GM23338 (cell line): ENCODE data around the gene SMYD3.

Experiments used
- CTCF ChIP-seq, 2 experiments: fragments of 200-600 bp in 1 of 2; sonication (generic) in 1 of 2; conservative IDR thresholded peaks; 2 replicates each; pipeline versions ENCODE4 v1.5.1 to v1.6.1; 2016 to 2017; ENCODE audit warnings: antibody characterized with exemption in 2 of 2, low read depth in 2 of 2, mild to moderate bottlenecking in 2 of 2, moderate library complexity in 1 of 2
- ETS1 ChIP-seq: IDR thresholded peaks from 2 replicates; pipeline ENCODE4 v1.6.1; 2016; ENCODE audit warnings: antibody characterized with exemption
- EZH2 ChIP-seq: fragments of 200-600 bp; sonication (generic); IDR thresholded peaks from one replicate; pipeline ENCODE4 v1.8.0; 2017; ENCODE audit warnings: antibody characterized with exemption, mild to moderate bottlenecking, low read depth; ENCODE audit not compliant: unreplicated experiment
- EZH2phosphoT487 ChIP-seq: fragments of 200-600 bp; sonication (generic); IDR thresholded peaks from one replicate; pipeline ENCODE4 v1.8.1; 2018; ENCODE audit warnings: antibody characterized with exemption; ENCODE audit not compliant: unreplicated experiment
- JUNB ChIP-seq: IDR thresholded peaks from one replicate; pipeline ENCODE4 v1.6.1; 2016; ENCODE audit warnings: antibody characterized with exemption; ENCODE audit not compliant: unreplicated experiment
- POLR2AphosphoS5 ChIP-seq: IDR thresholded peaks from 2 replicates; pipeline ENCODE4 v1.6.1; 2016; ENCODE audit warnings: antibody characterized with exemption, low read depth
- REST ChIP-seq: IDR thresholded peaks from one replicate; pipeline ENCODE4 v1.6.1; 2018; ENCODE audit warnings: antibody characterized with exemption; ENCODE audit not compliant: unreplicated experiment

GRCh38 chr1:245788886-245789285, 718.2 kb downstream of the SMYD3 start:
- TF ChIP-seq CTCF (conservative IDR thresholded peaks at IDR 0.05; ENCODE audit: low read depth in 2 of 2) = no peak
- TF ChIP-seq ETS1 = no peak
- no peak for TF ChIP-seq REST
- TF ChIP-seq EZH2phosphoT487 = no peak
- TF ChIP-seq EZH2 = no peak
- TF ChIP-seq POLR2AphosphoS5 = no peak
- no peak for TF ChIP-seq JUNB
